Heart right ventricle (tissue), 16 donors: ENCODE measurements around the gene RHPN2. TPM values are rescaled to one million over a fixed set of nuclear protein-coding genes. Genes with fewer than 3 reads are reported as not detected.

ENCODE experiments used
- ATAC-seq, 8 donors: fragments of 200-7000 bp; cut with Tn5 transposase; one replicate each; pipeline ENCODE4 v1.9.1; 2020; ENCODE audit warnings: mild to moderate bottlenecking in 8 of 8, moderate library complexity in 8 of 8, moderate number of reproducible peaks in 1 of 8
- DNase-seq, 2 donors: peaks; one replicate each; pipeline ENCODE4 v3.0.0-alpha.2; 2020
- H3K27ac ChIP-seq, 10 donors: fragments of 200-600 bp; sonication (generic) in 2 of 10; one replicate each; pipeline versions ENCODE4 v1.5.0 to v1.8.0; 2020 to 2022; ENCODE audit warnings: mild to moderate bottlenecking in 3 of 10
- H3K27me3 ChIP-seq, 7 donors: fragments of 200-600 bp; one replicate each; pipeline ENCODE4 v1.8.0; 2021 to 2022; ENCODE audit warnings: mild to moderate bottlenecking in 2 of 7
- H3K36me3 ChIP-seq, 9 donors: fragments of 200-600 bp; sonication (generic) in 1 of 9; one replicate each; pipeline versions ENCODE4 v1.5.0 to v1.8.0; 2020 to 2022; ENCODE audit warnings: mild to moderate bottlenecking in 2 of 9
- H3K4me1 ChIP-seq, 9 donors: fragments of 200-600 bp; sonication (generic) in 1 of 9; one replicate each; pipeline versions ENCODE4 v1.5.0 to v1.8.0; 2020 to 2022; ENCODE audit warnings: mild to moderate bottlenecking in 4 of 9
- H3K4me3 ChIP-seq, 10 donors: fragments of 200-600 bp; sonication (generic) in 2 of 10; one replicate each; pipeline versions ENCODE4 v1.5.0 to v1.8.0; 2020 to 2022; ENCODE audit warnings: mild to moderate bottlenecking in 7 of 10, moderate library complexity in 2 of 10
- H3K9me3 ChIP-seq, 11 donors: fragments of 200-600 bp in 10 of 11; sonication (generic) in 2 of 11; one replicate each; pipeline versions ENCODE4 v1.5.0 to v1.8.0; 2013 to 2022; ENCODE audit warnings: mild to moderate bottlenecking in 2 of 11, control low read depth in 1 of 11, moderate library complexity in 1 of 11
- WGBS, 2 donors: extraction: QIAGEN DNeasy Blood & Tissue Kit; methylation state at CpG; one replicate each; pipeline ENCODE4 v1.1.7; 2013; ENCODE audit warnings: inconsistent platforms in 1 of 2; 5-methylcytosine and 5-hydroxymethylcytosine counted together
- intact Hi-C, 10 donors: fragments of 100-400 bp; cut with DNase I; formaldehyde crosslinking; loops; one replicate each; pipeline versions ENCODE4 v1.11.1 to v1.14.2; 2022
- polyA plus RNA-seq, 2 donors: library from polyadenylated mRNA; stranded (reverse); fragments of 200-250 nt; gene quantifications; one replicate each; pipeline ENCODE4 v1.2.3, GENCODE V29; 2013
- total RNA-seq, 10 donors: library from RNA; stranded (reverse); fragmentation: NEBNext Ultra II Directional in 3 of 10; extraction: Animal tissue kit (Norgen Biotek cat#: 25700) in 3 of 10; gene quantifications; one replicate each; pipeline versions ENCODE4 v1.2.1 to v1.2.4, GENCODE V29; 2021 to 2023
- TF ChIP-seq, protein P1 (sequence below), 9 donors: fragments of 200-600 bp; sonication (generic) in 2 of 9; IDR thresholded peaks; one replicate each; pipeline versions ENCODE4 v1.5.0 to v1.8.0; 2021 to 2022; ENCODE audit warnings: antibody characterized with exemption in 9 of 9, mild to moderate bottlenecking in 5 of 9, moderate library complexity in 1 of 9
- donor health status: Arrhythmogenic right ventricular cardiomyopathy.
- donor health status: ischemic (EF 13 %, LVEDD 7.1; RV severe dilation, severe dysfunction).
- donor health status: healthy with polysubstance abuse.
- donor health status: DM: no; HTN: yes; CAD: no.
- donor health status: DM: no; HTN: no; CAD: no.
- donor health status: ischemic (EF 25% LVEDD 6.9; RV normal size, moderate dysfunction).
- donor health status: ischemic (EF 25% LVEDD 5.7; RV mildly dilated, moderate dysfunction).
- donor health status: healthy.
- donor health status: DM: yes; HTN: yes; CAD: no.
- donor health status: Ischemic cardiomyopathy.
- donor health status: ischemic (EF 35%, LVEDD 5.7; RV mildly dilated, moderate dysfunction).
- donor health status: nonischemic (EF 11% LVEDD 7.7; RV severe dilation, severe dysfunction).
- donor health status: DM: yes; HTN: yes; CAD: no.
- donor health status: PGD.
- donor health status: ischemic (EF 29% LVEDD 5.4; RV normal size, mild dysfunction).
- donor health status: nonischemic (EF 23%, LVEDD 6.1; RV moderate dilation, normal function).

RHPN2 gene
- total and polyA plus RNA-seq, 12 donors = 0.33 to 2.1 (median 1.1) TPM

DNA sequence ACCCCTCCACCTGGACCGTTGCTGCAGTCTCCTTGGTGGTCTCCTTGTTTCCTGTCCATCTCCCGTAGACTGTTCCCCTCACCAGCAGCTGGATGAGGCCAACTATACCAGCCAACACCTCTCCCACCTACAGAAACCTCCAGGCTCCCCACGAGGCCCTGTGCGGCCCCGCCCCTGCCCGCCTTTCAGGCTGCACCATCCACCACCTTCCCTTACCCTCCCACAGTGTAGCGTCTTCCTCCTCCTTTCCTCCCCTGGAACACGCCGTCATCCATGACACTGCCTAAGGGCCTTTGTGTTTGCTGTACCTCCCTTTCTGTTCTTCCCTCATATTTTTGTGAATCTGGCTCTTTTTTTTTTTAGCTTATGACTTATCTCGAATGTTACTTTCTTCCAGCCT lies 43.5 kb upstream of the RHPN2 start:
- no peak for DNase-seq
- ATAC-seq = no peak
- Histone ChIP-seq H3K4me3 (no peak overlapping the region), H3K27ac (no peak overlapping the region), H3K4me1 (no peaks in the 10 kb centered on the region), H3K27me3 (no peaks in the 10 kb centered on the region), H3K36me3 (peaks cover 0 to 100% (median 47%) of the 10 kb centered on the region in 9 donors), H3K9me3 (no peaks in the 10 kb centered on the region)
- WGBS, 2 donors = 90 to 91% methylated on average over 10 of the region's 10 CpGs
- TF ChIP-seq, protein P1, sequence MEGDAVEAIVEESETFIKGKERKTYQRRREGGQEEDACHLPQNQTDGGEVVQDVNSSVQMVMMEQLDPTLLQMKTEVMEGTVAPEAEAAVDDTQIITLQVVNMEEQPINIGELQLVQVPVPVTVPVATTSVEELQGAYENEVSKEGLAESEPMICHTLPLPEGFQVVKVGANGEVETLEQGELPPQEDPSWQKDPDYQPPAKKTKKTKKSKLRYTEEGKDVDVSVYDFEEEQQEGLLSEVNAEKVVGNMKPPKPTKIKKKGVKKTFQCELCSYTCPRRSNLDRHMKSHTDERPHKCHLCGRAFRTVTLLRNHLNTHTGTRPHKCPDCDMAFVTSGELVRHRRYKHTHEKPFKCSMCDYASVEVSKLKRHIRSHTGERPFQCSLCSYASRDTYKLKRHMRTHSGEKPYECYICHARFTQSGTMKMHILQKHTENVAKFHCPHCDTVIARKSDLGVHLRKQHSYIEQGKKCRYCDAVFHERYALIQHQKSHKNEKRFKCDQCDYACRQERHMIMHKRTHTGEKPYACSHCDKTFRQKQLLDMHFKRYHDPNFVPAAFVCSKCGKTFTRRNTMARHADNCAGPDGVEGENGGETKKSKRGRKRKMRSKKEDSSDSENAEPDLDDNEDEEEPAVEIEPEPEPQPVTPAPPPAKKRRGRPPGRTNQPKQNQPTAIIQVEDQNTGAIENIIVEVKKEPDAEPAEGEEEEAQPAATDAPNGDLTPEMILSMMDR (IDR thresholded peaks at IDR 0.05) = no peak
- intact Hi-C loops = no loop called here

DNA sequence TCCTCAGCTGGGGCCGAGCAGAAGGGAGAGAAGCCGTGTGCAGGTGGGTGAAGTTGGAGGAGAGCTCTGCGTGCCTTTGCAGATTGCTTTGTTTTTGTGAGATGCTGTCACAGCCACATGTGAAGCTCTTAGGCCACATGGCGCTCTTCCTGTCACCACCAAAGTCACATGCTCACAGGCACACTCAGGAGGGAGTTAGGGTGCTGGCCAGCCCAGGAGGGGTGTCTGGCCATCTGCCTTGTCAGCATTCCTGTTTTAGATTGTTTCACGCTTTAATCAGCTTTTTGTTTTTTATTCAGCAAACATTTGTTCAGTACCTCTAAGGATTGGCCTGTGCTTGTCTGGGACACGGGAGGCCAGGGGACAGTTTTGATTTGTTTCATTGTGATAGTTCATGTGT lies 38.2 kb upstream of the RHPN2 start:
- TF ChIP-seq, protein P1 (IDR thresholded peaks at IDR 0.05) = no peak
- H3K27ac ChIP-seq = no peak overlapping the region
- intact Hi-C loops = no loop called here
- peaks cover 0 to 100% (median 47%) of the 10 kb centered on the region in 9 donors for H3K36me3 ChIP-seq
- no peaks in the 10 kb centered on the region for H3K27me3 ChIP-seq
- no peak for DNase-seq
- ATAC-seq = peak in 1 of 8 donors; percentile 56
- no peaks in the 10 kb centered on the region for H3K4me1 ChIP-seq
- H3K4me3 ChIP-seq = no peak overlapping the region
- 68 to 73% methylated on average over 6 of the region's 6 CpGs for WGBS, 2 donors
- no peaks in the 10 kb centered on the region for H3K9me3 ChIP-seq

DNA sequence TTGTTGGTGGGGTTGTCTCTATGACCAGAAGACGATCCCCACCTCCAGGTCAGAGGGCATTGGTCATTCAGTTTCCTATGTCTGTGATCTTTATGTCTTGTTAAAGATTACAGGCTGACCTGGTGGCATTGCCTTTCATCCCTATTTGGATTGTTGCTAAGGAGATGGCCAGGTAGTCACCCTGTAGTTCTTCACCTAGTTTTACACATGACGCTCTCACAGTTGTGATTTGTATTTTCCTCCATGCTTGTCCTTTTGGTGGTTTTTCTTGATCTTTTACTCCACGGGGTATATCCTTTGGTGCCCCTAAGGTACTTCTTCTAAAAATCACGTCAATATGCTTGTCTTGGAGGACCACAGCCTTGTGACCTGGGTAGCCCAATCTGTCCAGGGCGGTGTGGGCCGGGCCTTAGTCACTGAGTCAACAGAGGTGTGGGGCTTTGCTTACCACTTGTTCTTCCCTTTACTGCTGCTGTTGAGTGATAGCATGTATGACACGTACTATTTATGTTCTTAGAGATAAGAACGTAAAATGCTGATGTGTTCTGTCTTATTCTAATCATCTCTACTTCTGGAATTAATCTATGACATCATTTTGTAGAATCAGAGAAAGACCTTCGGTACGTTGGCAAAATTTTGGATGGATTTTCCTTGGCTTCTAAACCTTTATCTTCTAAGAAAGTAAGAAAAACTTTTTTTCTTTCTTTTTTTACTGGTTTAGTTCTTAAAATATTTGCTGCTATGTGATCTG lies 36.4 kb upstream of the RHPN2 start:
- intact Hi-C loops = no loop called here
- DNase-seq (no peak), ATAC-seq (no peak)
- TF ChIP-seq, protein P1 (IDR thresholded peaks at IDR 0.05) = no peak
- 81 to 83% methylated on average over 10 of the region's 10 CpGs for WGBS, 2 donors
- peaks cover 0 to 100% (median 50%) of the 10 kb centered on the region in 9 donors for H3K36me3 ChIP-seq
- no peaks in the 10 kb centered on the region for H3K27me3 ChIP-seq
- H3K27ac ChIP-seq = no peak overlapping the region
- no peak overlapping the region for H3K4me3 ChIP-seq
- H3K4me1 ChIP-seq = no peaks in the 10 kb centered on the region
- no peaks in the 10 kb centered on the region for H3K9me3 ChIP-seq

DNA sequence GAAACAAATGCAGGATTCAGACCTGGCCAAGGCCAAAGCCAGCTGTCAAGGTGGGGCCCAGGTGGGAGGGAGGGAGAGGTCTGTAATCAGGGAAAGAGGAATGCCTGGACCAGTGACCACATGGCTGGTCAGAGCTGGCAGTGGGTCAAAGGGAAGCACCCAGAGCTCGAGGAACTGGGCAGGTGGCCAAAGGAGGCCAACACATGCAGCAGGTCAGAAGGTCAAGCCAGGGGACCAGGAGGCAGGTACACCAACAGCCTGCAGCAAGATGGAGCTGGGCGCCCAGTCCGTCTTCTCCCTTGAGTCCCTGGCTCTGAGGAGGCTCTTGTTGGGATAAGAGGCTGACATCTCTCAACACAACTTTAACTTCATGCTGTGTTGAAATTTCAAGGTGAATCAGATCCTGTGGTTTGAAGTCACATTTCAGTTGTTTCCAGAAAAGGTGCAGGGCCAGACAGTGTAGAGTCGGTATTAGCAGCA lies 33.4 kb upstream of the RHPN2 start:
- Histone ChIP-seq H3K27me3 (no peaks in the 10 kb centered on the region), H3K36me3 (peaks cover 0 to 100% (median 67%) of the 10 kb centered on the region in 9 donors), H3K27ac (no peak overlapping the region), H3K4me3 (no peak overlapping the region), H3K9me3 (no peaks in the 10 kb centered on the region), H3K4me1 (no peaks in the 10 kb centered on the region)
- WGBS, 2 donors = 71 to 72% methylated on average over 4 of the region's 4 CpGs
- ATAC-seq (no peak), DNase-seq (no peak)
- intact Hi-C loops = no loop called here
- TF ChIP-seq, protein P1 (IDR thresholded peaks at IDR 0.05) = no peak
